ENCODE measurements around the gene CAMKMT.

The CAMKMT gene

GRCh38 chr2:44767691-44768090 lies 405.9 kb downstream of the CAMKMT start:
- Histone ChIP-seq H3K36me3 (ENCODE audit: control insufficient read depth, insufficient read depth, low read length) (no peaks in the 10 kb centered on the region), H3K4me3 (ENCODE audit: insufficient read depth, low read depth, low read length, poor library complexity, severe bottlenecking) (no peak overlapping the region), H3K27me3 (replicated peaks; ENCODE audit: control insufficient read depth, insufficient read depth, low read length, poor library complexity, severe bottlenecking) (no peaks in the 10 kb centered on the region), H3K4me1 (ENCODE audit: control insufficient read depth, insufficient read depth, low read length, poor library complexity, severe bottlenecking) (no peaks in the 10 kb centered on the region), H3K9me3 (ENCODE audit: control insufficient read depth, low read length) (no peaks in the 10 kb centered on the region), H3K27ac (ENCODE audit: insufficient read depth, low read length, poor library complexity, severe bottlenecking) (no peak overlapping the region)
- DNase-seq = no peak

- Histone ChIP-seq H3K27me3 (replicated peaks; ENCODE audit: control insufficient read depth, insufficient read depth, low read length, poor library complexity, severe bottlenecking) (no peaks in the 10 kb centered on the region), H3K4me3 (ENCODE audit: insufficient read depth, low read depth, low read length, poor library complexity, severe bottlenecking) (no peak overlapping the region), H3K9me3 (ENCODE audit: control insufficient read depth, low read length) (no peaks in the 10 kb centered on the region), H3K27ac (ENCODE audit: insufficient read depth, low read length, poor library complexity, severe bottlenecking) (no peak overlapping the region), H3K36me3 (ENCODE audit: control insufficient read depth, insufficient read depth, low read length) (no peaks in the 10 kb centered on the region), H3K4me1 (ENCODE audit: control insufficient read depth, insufficient read depth, low read length, poor library complexity, severe bottlenecking) (no peaks in the 10 kb centered on the region)
- no peak for DNase-seq
Measured at GRCh38 chr2:44768438-44769236, 406.9 kb downstream of the CAMKMT start.

GRCh38 chr2:44769349-44770011 lies 407.7 kb downstream of the CAMKMT start:
- H3K4me3 ChIP-seq (ENCODE audit: insufficient read depth, low read depth, low read length, poor library complexity, severe bottlenecking) = no peak overlapping the region
- H3K27ac ChIP-seq (ENCODE audit: insufficient read depth, low read length, poor library complexity, severe bottlenecking) = no peak overlapping the region
- H3K9me3 ChIP-seq (ENCODE audit: control insufficient read depth, low read length) = no peaks in the 10 kb centered on the region
- DNase-seq = no peak
- no peaks in the 10 kb centered on the region for H3K4me1 ChIP-seq (ENCODE audit: control insufficient read depth, insufficient read depth, low read length, poor library complexity, severe bottlenecking)
- H3K27me3 ChIP-seq (replicated peaks; ENCODE audit: control insufficient read depth, insufficient read depth, low read length, poor library complexity, severe bottlenecking) = no peaks in the 10 kb centered on the region
- no peaks in the 10 kb centered on the region for H3K36me3 ChIP-seq (ENCODE audit: control insufficient read depth, insufficient read depth, low read length)

GRCh38 chr2:44770221-44771195 lies 408.8 kb downstream of the CAMKMT start:
- no peak for DNase-seq
- H3K4me1 ChIP-seq (ENCODE audit: control insufficient read depth, insufficient read depth, low read length, poor library complexity, severe bottlenecking) = no peaks in the 10 kb centered on the region

GRCh38 chr2:44771522-44771921 lies 409.8 kb downstream of the CAMKMT start:
- Histone ChIP-seq H3K4me1 (ENCODE audit: control insufficient read depth, insufficient read depth, low read length, poor library complexity, severe bottlenecking) (no peaks in the 10 kb centered on the region), H3K9me3 (ENCODE audit: control insufficient read depth, low read length) (no peaks in the 10 kb centered on the region), H3K27ac (ENCODE audit: insufficient read depth, low read length, poor library complexity, severe bottlenecking) (no peak overlapping the region), H3K4me3 (ENCODE audit: insufficient read depth, low read depth, low read length, poor library complexity, severe bottlenecking) (no peak overlapping the region), H3K36me3 (ENCODE audit: control insufficient read depth, insufficient read depth, low read length) (no peaks in the 10 kb centered on the region), H3K27me3 (replicated peaks; ENCODE audit: control insufficient read depth, insufficient read depth, low read length, poor library complexity, severe bottlenecking) (no peaks in the 10 kb centered on the region)
- no peak for DNase-seq

More at GRCh38 chr2:44770221-44771195, 408.8 kb downstream of the CAMKMT start:
- Histone ChIP-seq H3K27me3 (replicated peaks; ENCODE audit: control insufficient read depth, insufficient read depth, low read length, poor library complexity, severe bottlenecking) (no peaks in the 10 kb centered on the region), H3K36me3 (ENCODE audit: control insufficient read depth, insufficient read depth, low read length) (no peaks in the 10 kb centered on the region), H3K4me3 (ENCODE audit: insufficient read depth, low read depth, low read length, poor library complexity, severe bottlenecking) (no peak overlapping the region), H3K27ac (ENCODE audit: insufficient read depth, low read length, poor library complexity, severe bottlenecking) (no peak overlapping the region), H3K9me3 (ENCODE audit: control insufficient read depth, low read length) (no peaks in the 10 kb centered on the region)

GRCh38 chr2:44772131-44772530 lies 410.4 kb downstream of the CAMKMT start:
- no peaks in the 10 kb centered on the region for H3K36me3 ChIP-seq (ENCODE audit: control insufficient read depth, insufficient read depth, low read length)
- H3K27ac ChIP-seq (ENCODE audit: insufficient read depth, low read length, poor library complexity, severe bottlenecking) = no peak overlapping the region
- H3K4me3 ChIP-seq (ENCODE audit: insufficient read depth, low read depth, low read length, poor library complexity, severe bottlenecking) = no peak overlapping the region
- no peak for DNase-seq
- H3K4me1 ChIP-seq (ENCODE audit: control insufficient read depth, insufficient read depth, low read length, poor library complexity, severe bottlenecking) = no peaks in the 10 kb centered on the region
- H3K27me3 ChIP-seq (replicated peaks; ENCODE audit: control insufficient read depth, insufficient read depth, low read length, poor library complexity, severe bottlenecking) = no peaks in the 10 kb centered on the region
- no peaks in the 10 kb centered on the region for H3K9me3 ChIP-seq (ENCODE audit: control insufficient read depth, low read length)

DNA sequence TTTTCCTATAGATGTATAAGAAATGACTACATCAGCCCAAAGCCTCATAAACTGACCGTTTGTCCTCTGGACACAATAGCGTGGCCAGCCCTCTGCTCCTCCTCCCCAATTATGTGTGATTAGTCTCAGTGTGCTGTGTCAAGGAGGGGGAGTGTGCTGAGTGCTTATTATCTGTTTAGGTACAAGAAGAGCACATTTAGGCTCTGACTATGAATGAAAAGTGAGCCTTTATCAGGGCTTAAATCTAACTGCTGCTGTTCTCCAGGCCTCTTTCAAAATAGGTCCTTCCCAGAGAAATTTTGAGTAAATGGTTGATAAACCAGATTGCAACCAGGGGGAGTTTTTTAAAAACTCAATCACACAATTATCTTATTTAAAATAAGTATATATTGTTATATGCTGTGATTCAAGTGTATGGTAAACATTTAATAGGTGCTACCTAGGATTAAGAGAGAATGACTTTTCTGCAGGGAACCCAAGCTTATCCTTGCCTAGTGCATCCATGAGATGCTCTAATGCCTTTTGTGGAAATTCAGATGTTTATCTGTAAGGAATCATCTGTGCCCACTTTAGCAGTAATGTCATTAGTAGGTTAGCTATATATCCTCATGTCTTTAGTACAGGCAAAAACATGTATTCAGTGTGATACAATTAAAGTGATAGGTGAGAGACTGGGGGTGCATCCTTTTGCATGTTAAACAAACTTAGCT lies 411.1 kb downstream of the CAMKMT start:
- no peak for DNase-seq
- Histone ChIP-seq H3K4me1 (ENCODE audit: control insufficient read depth, insufficient read depth, low read length, poor library complexity, severe bottlenecking) (no peaks in the 10 kb centered on the region), H3K9me3 (ENCODE audit: control insufficient read depth, low read length) (no peaks in the 10 kb centered on the region), H3K27ac (ENCODE audit: insufficient read depth, low read length, poor library complexity, severe bottlenecking) (no peak overlapping the region), H3K4me3 (ENCODE audit: insufficient read depth, low read depth, low read length, poor library complexity, severe bottlenecking) (no peak overlapping the region), H3K27me3 (replicated peaks; ENCODE audit: control insufficient read depth, insufficient read depth, low read length, poor library complexity, severe bottlenecking) (no peaks in the 10 kb centered on the region), H3K36me3 (ENCODE audit: control insufficient read depth, insufficient read depth, low read length) (no peaks in the 10 kb centered on the region)

GRCh38 chr2:44774826-44775492 lies 413.2 kb downstream of the CAMKMT start:
- no peak for DNase-seq
- H3K36me3 ChIP-seq (ENCODE audit: control insufficient read depth, insufficient read depth, low read length) = no peaks in the 10 kb centered on the region
- H3K4me1 ChIP-seq (ENCODE audit: control insufficient read depth, insufficient read depth, low read length, poor library complexity, severe bottlenecking) = no peaks in the 10 kb centered on the region
- no peak overlapping the region for H3K4me3 ChIP-seq (ENCODE audit: insufficient read depth, low read depth, low read length, poor library complexity, severe bottlenecking)
- no peaks in the 10 kb centered on the region for H3K27me3 ChIP-seq (replicated peaks; ENCODE audit: control insufficient read depth, insufficient read depth, low read length, poor library complexity, severe bottlenecking)
- no peak overlapping the region for H3K27ac ChIP-seq (ENCODE audit: insufficient read depth, low read length, poor library complexity, severe bottlenecking)
- H3K9me3 ChIP-seq (ENCODE audit: control insufficient read depth, low read length) = no peaks in the 10 kb centered on the region

- H3K9me3 ChIP-seq (ENCODE audit: control insufficient read depth, low read length) = no peaks in the 10 kb centered on the region
- DNase-seq = no peak
- no peak overlapping the region for H3K27ac ChIP-seq (ENCODE audit: insufficient read depth, low read length, poor library complexity, severe bottlenecking)
- H3K27me3 ChIP-seq (replicated peaks; ENCODE audit: control insufficient read depth, insufficient read depth, low read length, poor library complexity, severe bottlenecking) = no peaks in the 10 kb centered on the region
- H3K36me3 ChIP-seq (ENCODE audit: control insufficient read depth, insufficient read depth, low read length) = no peaks in the 10 kb centered on the region
- no peak overlapping the region for H3K4me3 ChIP-seq (ENCODE audit: insufficient read depth, low read depth, low read length, poor library complexity, severe bottlenecking)
- H3K4me1 ChIP-seq (ENCODE audit: control insufficient read depth, insufficient read depth, low read length, poor library complexity, severe bottlenecking) = no peaks in the 10 kb centered on the region
Measured at GRCh38 chr2:44777036-44777435, 415.3 kb downstream of the CAMKMT start.
